Gastrocnemius medialis (tissue), 4 donors: ENCODE data around the gene CST6.

ENCODE experiments used
- POLR2A ChIP-seq, 2 donors: fragments of 450-650 bp; IDR thresholded peaks; one replicate each; pipeline ENCODE4 v1.6.1; 2017; ENCODE audit warnings: antibody characterized with exemption in 2 of 2, mild to moderate bottlenecking in 2 of 2, moderate library complexity in 2 of 2
- TF ChIP-seq, protein P1 (sequence below), 5 experiments: fragments of 450-650 bp in 3 of 5; fragments of 200-600 bp in 2 of 5; sonication (generic) in 2 of 5; IDR thresholded peaks in 4 of 5; conservative IDR thresholded peaks in 1 of 5; 1 replicate in 4 of 5; 2 replicates in 1 of 5; pipeline ENCODE4 v1.5.1; 2016 to 2019; ENCODE audit warnings: antibody characterized with exemption in 5 of 5, mild to moderate bottlenecking in 3 of 5, moderate library complexity in 3 of 5

DNA sequence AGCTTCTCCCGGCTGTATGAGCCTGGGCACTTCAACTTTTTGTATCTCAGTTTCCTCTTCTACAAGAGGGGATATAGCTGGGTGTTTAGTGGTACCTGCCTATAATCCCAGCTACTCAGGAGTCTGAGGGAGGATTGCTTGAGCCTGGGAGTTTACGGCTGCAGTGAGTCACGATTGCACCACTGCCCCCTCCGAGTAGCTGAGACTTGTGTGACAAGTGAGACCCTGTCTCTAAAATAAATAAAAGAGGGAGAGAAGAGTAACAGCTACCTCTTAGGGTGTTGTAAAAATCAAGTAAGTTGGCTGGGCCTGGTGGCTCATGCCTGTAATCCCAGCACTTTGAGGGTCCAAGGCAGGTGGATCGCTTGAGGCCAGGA, 24.5 kb downstream of the CST6 start:
- TF ChIP-seq, protein P1, sequence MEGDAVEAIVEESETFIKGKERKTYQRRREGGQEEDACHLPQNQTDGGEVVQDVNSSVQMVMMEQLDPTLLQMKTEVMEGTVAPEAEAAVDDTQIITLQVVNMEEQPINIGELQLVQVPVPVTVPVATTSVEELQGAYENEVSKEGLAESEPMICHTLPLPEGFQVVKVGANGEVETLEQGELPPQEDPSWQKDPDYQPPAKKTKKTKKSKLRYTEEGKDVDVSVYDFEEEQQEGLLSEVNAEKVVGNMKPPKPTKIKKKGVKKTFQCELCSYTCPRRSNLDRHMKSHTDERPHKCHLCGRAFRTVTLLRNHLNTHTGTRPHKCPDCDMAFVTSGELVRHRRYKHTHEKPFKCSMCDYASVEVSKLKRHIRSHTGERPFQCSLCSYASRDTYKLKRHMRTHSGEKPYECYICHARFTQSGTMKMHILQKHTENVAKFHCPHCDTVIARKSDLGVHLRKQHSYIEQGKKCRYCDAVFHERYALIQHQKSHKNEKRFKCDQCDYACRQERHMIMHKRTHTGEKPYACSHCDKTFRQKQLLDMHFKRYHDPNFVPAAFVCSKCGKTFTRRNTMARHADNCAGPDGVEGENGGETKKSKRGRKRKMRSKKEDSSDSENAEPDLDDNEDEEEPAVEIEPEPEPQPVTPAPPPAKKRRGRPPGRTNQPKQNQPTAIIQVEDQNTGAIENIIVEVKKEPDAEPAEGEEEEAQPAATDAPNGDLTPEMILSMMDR (IDR thresholded peaks at IDR 0.05 in 4 of 5, conservative IDR thresholded peaks at IDR 0.05 in 1 of 5), result no peak
- TF ChIP-seq POLR2A (IDR thresholded peaks at IDR 0.05), result no peak
